Panc1 (cell line): ENCODE measurements around the gene EEIG1. TPM values are rescaled to one million over a fixed set of nuclear protein-coding genes. Genes with fewer than 3 reads are reported as not detected.

Experiments used
- ATAC-seq: fragments of 200-7000 bp; cut with Tn5 transposase; 2 replicates; pipeline ENCODE4 v1.9.1; 2020; ENCODE audit warnings: mild to moderate bottlenecking, moderate library complexity
- BruUV-seq: library from RNA; stranded (reverse); fragments of 400-500 nt; replicated peaks from 2 replicates; lab custom pipeline; 2021; lab: Mats Ljungman, UMichigan
- CTCF ChIA-PET: fragments of 300-600 bp; sonication (Branson Sonifier 250); formaldehyde crosslinking; loops from one replicate; lab custom pipeline; 2022; ENCODE audit warnings: antibody characterized with exemption; lab: Charles Lee
- POLR2A ChIA-PET: fragments of 300-600 bp; sonication (Branson Sonifier 250); formaldehyde crosslinking; loops from one replicate; lab custom pipeline; 2022; ENCODE audit warnings: antibody characterized with exemption; lab: Charles Lee
- DNase-seq: peaks from one replicate; pipeline ENCODE4 v3.0.0-alpha.2; 2010; ENCODE audit warnings: low read depth, low spot score
- H3K27ac ChIP-seq: 2 replicates; pipeline ENCODE4 v1.5.1; 2011; ENCODE audit warnings: mild to moderate bottlenecking, low read length, inconsistent platforms
- H3K27me3 ChIP-seq: fragments of 200-500 bp; sonication (Bioruptor generic); 2 replicates; pipeline ENCODE4 v1.6.0; 2014; ENCODE audit warnings: low read length, inconsistent platforms; ENCODE audit not compliant: control insufficient read depth, insufficient read depth
- H3K36me3 ChIP-seq: fragments of 200-500 bp; sonication (Bioruptor generic); 2 replicates; pipeline ENCODE4 v1.5.1; 2014; ENCODE audit warnings: inconsistent platforms, mild to moderate bottlenecking, low read length, moderate library complexity; ENCODE audit not compliant: control insufficient read depth, insufficient read depth
- H3K4me1 ChIP-seq: 2 replicates; pipeline ENCODE4 v1.5.1; 2011; ENCODE audit warnings: inconsistent platforms, mild to moderate bottlenecking, low read length, moderate library complexity; ENCODE audit not compliant: control insufficient read depth, insufficient read depth
- H3K4me3 ChIP-seq, 2 experiments: 2 replicates each; pipeline ENCODE4 v1.5.1; 2011 to 2012; ENCODE audit warnings: low read depth in 2 of 2, low read length in 2 of 2, mild to moderate bottlenecking in 2 of 2, inconsistent platforms in 1 of 2, moderate library complexity in 1 of 2
- H3K9me3 ChIP-seq: fragments of 200-500 bp; sonication (Bioruptor generic); 2 replicates; pipeline ENCODE4 v1.5.1; 2014; ENCODE audit warnings: low read depth, mild to moderate bottlenecking, inconsistent platforms, low read length, moderate library complexity; ENCODE audit not compliant: control insufficient read depth, insufficient read depth
- POLR2AphosphoS5 ChIP-seq: IDR thresholded peaks from 2 replicates; pipeline ENCODE4 v1.6.1; 2012; ENCODE audit warnings: mild to moderate bottlenecking, low read depth, low read length, moderate library complexity
- SIN3A ChIP-seq: IDR thresholded peaks from 2 replicates; pipeline ENCODE4 v1.6.1; 2012; ENCODE audit warnings: low read depth, mild to moderate bottlenecking, low read length, moderate library complexity, borderline replicate concordance; ENCODE audit not compliant: insufficient read depth
- TCF7L2 ChIP-seq: IDR thresholded peaks from 2 replicates; pipeline ENCODE4 v1.6.1; 2011; ENCODE audit warnings: mild to moderate bottlenecking, low read depth, low read length, inconsistent platforms
- in situ Hi-C: cut with HindIII; loops from 2 replicates; pipeline ENCODE4 v1.10.0; 2016; ENCODE audit warnings: low sequenced_read_pairs, low pct_unique_long_range_greater_than_20kb
- intact Hi-C: fragments of 100-400 bp; cut with micrococcal nuclease; formaldehyde crosslinking; loops from one replicate; pipeline ENCODE4 v1.10.0; 2022; ENCODE audit not compliant: unreplicated experiment
- total RNA-seq: library from RNA; stranded (reverse); gene quantifications from one replicate; pipeline ENCODE4 v1.2.1, GENCODE V29; 2021; ENCODE audit not compliant: unreplicated experiment
- TF ChIP-seq, protein P1 (sequence below): fragments of 450-650 bp; IDR thresholded peaks from 2 replicates; pipeline ENCODE4 v1.5.1; 2017; ENCODE audit warnings: mild to moderate bottlenecking
- TF ChIP-seq, protein P2 (sequence below), 2 experiments: IDR thresholded peaks; 2 replicates each; pipeline ENCODE4 v1.6.1; 2011 to 2012; ENCODE audit warnings: low read depth in 2 of 2, control low read depth in 1 of 2, low read length in 1 of 2, mild to moderate bottlenecking in 1 of 2, moderate library complexity in 1 of 2; ENCODE audit not compliant: insufficient read depth in 1 of 2

Gene EEIG1
- total RNA-seq, 1 experiment from 2014 or later = 361 TPM

DNA sequence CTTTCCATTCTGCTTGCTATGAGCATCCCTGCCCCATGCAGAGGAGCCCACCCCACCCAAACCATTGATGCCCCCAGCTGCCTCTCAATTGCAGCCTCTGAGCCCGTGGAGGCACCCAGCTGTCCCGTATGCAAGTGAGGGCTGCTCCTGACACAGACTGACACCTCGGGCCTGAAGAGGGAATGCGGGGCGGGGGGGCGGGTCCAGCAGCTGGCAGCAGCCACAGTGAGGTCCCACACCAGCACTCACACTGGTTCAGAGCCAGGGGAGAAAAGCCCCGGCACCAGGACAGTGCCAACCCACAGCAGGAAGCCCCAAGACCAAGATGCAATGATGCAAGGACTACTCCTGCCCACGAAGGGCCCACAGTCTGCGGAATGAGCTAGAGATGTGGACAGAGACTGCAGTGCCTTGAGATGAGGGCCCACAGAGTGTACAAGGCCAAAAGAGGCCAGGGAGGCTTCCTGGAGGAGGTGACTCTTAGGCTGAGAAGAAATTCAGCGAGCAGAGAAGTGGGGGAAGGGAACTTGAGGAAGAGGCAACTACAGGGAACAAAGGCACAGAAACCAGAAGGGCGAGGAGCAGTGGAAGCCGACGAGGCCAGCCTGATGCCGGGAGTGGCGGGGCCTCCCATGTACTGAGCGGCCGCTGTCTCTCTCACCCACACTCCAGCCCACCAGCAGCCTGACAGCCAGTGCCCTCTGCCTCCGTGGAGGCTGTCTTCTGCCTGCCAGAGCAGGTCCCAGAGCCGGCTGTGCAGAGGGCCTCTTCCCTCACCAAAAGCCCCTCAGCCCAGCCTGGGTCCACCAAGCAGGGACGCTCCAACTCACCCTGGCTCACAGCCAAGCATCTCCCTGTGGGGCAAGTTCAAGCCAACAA lies 9.2 kb downstream of the EEIG1 start:
- CTCF ChIA-PET = no interaction called here

DNA sequence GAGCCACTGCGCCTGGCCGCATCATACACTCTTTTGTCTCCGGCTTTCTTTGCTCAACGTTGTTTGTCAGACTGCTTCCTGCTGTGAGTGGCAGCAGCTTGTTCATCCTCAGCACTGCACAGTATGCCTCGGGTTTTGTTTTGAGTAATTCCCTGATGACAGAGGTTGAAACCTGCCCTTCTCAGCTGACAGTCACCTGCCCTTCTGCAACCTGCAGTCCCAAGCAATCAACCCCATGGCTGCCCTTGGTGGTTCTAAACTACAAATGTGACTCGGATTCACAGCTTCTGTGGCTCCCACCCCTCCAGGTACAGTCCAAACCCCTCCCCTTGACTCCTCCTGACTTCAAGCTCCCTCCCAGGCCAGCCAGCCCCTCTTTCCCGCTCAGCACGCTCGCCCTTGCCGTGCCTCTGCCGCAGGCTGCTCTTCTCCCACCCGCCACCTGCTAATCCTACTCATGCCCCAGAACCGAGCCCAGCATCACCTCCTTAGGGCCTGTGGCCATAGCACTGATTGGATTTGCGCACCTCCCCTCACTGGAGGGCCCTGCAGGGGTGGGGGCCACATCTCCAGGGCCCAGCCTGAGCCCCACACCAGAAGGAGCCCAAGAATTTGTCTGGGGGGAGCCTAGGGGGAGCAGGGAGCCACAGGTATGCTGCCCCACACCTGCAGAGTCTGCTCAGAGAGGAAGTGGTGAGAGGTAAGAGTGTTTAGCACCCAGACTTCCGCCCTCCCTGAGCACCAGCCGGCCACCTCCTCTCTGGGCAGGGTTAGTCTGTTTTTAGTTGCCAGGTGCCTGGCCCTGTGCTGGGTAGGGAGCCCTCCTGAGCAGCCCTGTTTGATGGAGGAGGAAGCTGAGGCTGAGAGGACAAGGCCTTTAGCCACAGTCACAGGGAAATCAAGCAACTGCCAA lies 10.1 kb downstream of the EEIG1 start:
- ChIA-PET POLR2A (no interaction called here), CTCF (no interaction called here)
- Histone ChIP-seq H3K4me3 (peak overlapping the region; percentile 0 to 98), H3K36me3 (no peaks in the 10 kb centered on the region), H3K27me3 (no peaks in the 10 kb centered on the region), H3K4me1 (peaks cover 86% of the 10 kb centered on the region), H3K27ac (peak overlapping the region; percentile 94), H3K9me3 (no peaks in the 10 kb centered on the region)
- in situ Hi-C loops (no loop called here), intact Hi-C loops (loop anchor here (5.0 kb wide), 1 partner anchor 57 kb away; no protein-coding TSS in a partner anchor)
- no peak for ATAC-seq
- DNase-seq = no peak
- TSS peak; percentile 18 for BruUV-seq
- TF ChIP-seq, protein P1, sequence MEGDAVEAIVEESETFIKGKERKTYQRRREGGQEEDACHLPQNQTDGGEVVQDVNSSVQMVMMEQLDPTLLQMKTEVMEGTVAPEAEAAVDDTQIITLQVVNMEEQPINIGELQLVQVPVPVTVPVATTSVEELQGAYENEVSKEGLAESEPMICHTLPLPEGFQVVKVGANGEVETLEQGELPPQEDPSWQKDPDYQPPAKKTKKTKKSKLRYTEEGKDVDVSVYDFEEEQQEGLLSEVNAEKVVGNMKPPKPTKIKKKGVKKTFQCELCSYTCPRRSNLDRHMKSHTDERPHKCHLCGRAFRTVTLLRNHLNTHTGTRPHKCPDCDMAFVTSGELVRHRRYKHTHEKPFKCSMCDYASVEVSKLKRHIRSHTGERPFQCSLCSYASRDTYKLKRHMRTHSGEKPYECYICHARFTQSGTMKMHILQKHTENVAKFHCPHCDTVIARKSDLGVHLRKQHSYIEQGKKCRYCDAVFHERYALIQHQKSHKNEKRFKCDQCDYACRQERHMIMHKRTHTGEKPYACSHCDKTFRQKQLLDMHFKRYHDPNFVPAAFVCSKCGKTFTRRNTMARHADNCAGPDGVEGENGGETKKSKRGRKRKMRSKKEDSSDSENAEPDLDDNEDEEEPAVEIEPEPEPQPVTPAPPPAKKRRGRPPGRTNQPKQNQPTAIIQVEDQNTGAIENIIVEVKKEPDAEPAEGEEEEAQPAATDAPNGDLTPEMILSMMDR = no peak
- TF ChIP-seq POLR2AphosphoS5 = no peak
- TF ChIP-seq TCF7L2 = no peak
- TF ChIP-seq, protein P2, sequence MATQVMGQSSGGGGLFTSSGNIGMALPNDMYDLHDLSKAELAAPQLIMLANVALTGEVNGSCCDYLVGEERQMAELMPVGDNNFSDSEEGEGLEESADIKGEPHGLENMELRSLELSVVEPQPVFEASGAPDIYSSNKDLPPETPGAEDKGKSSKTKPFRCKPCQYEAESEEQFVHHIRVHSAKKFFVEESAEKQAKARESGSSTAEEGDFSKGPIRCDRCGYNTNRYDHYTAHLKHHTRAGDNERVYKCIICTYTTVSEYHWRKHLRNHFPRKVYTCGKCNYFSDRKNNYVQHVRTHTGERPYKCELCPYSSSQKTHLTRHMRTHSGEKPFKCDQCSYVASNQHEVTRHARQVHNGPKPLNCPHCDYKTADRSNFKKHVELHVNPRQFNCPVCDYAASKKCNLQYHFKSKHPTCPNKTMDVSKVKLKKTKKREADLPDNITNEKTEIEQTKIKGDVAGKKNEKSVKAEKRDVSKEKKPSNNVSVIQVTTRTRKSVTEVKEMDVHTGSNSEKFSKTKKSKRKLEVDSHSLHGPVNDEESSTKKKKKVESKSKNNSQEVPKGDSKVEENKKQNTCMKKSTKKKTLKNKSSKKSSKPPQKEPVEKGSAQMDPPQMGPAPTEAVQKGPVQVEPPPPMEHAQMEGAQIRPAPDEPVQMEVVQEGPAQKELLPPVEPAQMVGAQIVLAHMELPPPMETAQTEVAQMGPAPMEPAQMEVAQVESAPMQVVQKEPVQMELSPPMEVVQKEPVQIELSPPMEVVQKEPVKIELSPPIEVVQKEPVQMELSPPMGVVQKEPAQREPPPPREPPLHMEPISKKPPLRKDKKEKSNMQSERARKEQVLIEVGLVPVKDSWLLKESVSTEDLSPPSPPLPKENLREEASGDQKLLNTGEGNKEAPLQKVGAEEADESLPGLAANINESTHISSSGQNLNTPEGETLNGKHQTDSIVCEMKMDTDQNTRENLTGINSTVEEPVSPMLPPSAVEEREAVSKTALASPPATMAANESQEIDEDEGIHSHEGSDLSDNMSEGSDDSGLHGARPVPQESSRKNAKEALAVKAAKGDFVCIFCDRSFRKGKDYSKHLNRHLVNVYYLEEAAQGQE (IDR thresholded peaks at IDR 0.05; ENCODE audit: insufficient read depth in 1 of 2, low read depth in 2 of 2, low read length in 1 of 2) = no peak
- TF ChIP-seq SIN3A = no peak

More for the DNA sequence above, 9.2 kb downstream of the EEIG1 start:
- peak overlapping the region; percentile 94 to 98 for H3K4me3 ChIP-seq
- peak overlapping the region; percentile 94 for H3K27ac ChIP-seq
- BruUV-seq = no TSS peak
- TF ChIP-seq, protein P2 (IDR thresholded peaks at IDR 0.05; ENCODE audit: insufficient read depth in 1 of 2, low read depth in 2 of 2, low read length in 1 of 2) = no peak
- TF ChIP-seq, protein P1 = no peak
- no peak for TF ChIP-seq SIN3A
- no peak for TF ChIP-seq TCF7L2
- TF ChIP-seq POLR2AphosphoS5 = no peak; the same call in 1 of the 2 replicates
- intact Hi-C loops = loop anchor here (5.0 kb wide), 1 partner anchor 56 kb away; no protein-coding TSS in a partner anchor
- no peaks in the 10 kb centered on the region; the same call in 1 of the 2 replicates for H3K36me3 ChIP-seq
- POLR2A ChIA-PET = no interaction called here
- no peaks in the 10 kb centered on the region for H3K27me3 ChIP-seq
- in situ Hi-C loops = no loop called here
- H3K9me3 ChIP-seq = no peaks in the 10 kb centered on the region
- H3K4me1 ChIP-seq = peaks cover 81% of the 10 kb centered on the region
- no peak for ATAC-seq
- DNase-seq = no peak
